D721Med (cell line): Measurements from ENCODE around the gene DYNC2LI1.

ENCODE experiments used
- DNase-seq: peaks from one replicate; pipeline ENCODE4 v3.0.0; 2011; ENCODE audit warnings: low spot score; ENCODE audit not compliant: insufficient read length
- FAIRE-seq: peaks from 2 replicates; lab custom pipeline; 2011; peaks lifted over from hg19 to GRCh38; lab: Jason Lieb, UNC
- TF ChIP-seq, protein P1 (sequence below): IDR thresholded peaks from 2 replicates; pipeline ENCODE4 v1.5.1; 2012; ENCODE audit warnings: mild to moderate bottlenecking, control low read depth; ENCODE audit not compliant: insufficient read depth; ENCODE audit errors: missing control alignments

Gene DYNC2LI1

DNA sequence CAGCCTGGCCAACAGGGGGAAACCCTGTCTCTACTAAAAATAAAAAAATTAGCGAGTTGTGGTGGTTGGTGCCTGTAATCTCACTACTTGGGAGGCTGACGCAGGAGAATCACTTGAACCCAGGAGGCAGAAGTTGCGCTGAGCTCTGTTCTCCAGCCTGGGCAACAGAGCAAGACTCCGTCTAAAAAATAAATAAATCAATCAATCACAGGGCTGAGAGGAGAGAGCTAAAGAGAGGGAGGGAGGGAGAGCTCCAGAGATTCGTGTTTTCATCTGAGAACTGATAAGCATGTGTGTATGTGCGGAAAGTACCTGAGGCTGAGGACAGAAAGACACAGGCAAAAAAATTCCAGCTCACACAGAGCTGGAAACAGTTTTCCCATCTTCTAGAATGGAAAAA, 37.2 kb upstream of the DYNC2LI1 start:
- DNase-seq (no peak), FAIRE-seq (no peak)
- TF ChIP-seq, protein P1, sequence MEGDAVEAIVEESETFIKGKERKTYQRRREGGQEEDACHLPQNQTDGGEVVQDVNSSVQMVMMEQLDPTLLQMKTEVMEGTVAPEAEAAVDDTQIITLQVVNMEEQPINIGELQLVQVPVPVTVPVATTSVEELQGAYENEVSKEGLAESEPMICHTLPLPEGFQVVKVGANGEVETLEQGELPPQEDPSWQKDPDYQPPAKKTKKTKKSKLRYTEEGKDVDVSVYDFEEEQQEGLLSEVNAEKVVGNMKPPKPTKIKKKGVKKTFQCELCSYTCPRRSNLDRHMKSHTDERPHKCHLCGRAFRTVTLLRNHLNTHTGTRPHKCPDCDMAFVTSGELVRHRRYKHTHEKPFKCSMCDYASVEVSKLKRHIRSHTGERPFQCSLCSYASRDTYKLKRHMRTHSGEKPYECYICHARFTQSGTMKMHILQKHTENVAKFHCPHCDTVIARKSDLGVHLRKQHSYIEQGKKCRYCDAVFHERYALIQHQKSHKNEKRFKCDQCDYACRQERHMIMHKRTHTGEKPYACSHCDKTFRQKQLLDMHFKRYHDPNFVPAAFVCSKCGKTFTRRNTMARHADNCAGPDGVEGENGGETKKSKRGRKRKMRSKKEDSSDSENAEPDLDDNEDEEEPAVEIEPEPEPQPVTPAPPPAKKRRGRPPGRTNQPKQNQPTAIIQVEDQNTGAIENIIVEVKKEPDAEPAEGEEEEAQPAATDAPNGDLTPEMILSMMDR: no peak

- no peak for FAIRE-seq
- TF ChIP-seq, protein P1: no peak
- no peak for DNase-seq
Measured at GRCh38 chr2:43737097-43737854, 36.6 kb upstream of the DYNC2LI1 start.

- DNase-seq (no peak), FAIRE-seq (no peak)
- TF ChIP-seq, protein P1: no peak
Measured at GRCh38 chr2:43737855-43738254, 36.0 kb upstream of the DYNC2LI1 start.

GRCh38 chr2:43738257-43738656, 35.6 kb upstream of the DYNC2LI1 start:
- TF ChIP-seq, protein P1: no peak
- FAIRE-seq: no peak
- DNase-seq: no peak

GRCh38 chr2:43743706-43744105, 30.1 kb upstream of the DYNC2LI1 start:
- no peak for FAIRE-seq
- TF ChIP-seq, protein P1: no peak
- no peak for DNase-seq

GRCh38 chr2:43745457-43745856, 28.4 kb upstream of the DYNC2LI1 start:
- TF ChIP-seq, protein P1: no peak
- FAIRE-seq: no peak
- DNase-seq: no peak

DNA sequence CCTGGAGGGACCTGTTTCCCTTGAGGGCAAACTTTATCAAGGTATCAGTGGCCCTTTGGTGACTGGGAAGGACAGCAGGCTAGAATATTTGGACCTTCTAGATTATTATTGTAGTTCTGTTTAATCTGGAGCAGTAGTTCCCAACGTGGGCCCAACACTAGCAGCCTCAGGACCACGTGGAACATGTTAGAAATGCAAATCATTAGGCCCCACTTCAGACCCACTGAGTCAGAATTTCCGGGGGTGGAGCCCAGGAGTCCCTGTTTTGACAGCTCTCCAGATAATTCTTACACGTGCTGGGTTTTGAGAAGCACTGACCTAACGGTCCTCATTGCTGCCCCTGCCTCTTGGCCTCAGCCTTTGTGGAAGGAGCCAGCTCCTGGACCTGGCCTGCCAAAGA, 25.5 kb upstream of the DYNC2LI1 start:
- DNase-seq (no peak), FAIRE-seq (no peak)
- TF ChIP-seq, protein P1: no peak
